Activated CD4-positive, alpha-beta memory T cell treated with anti-CD3 and anti-CD28 coated beads for 36 hours (primary cell): ENCODE measurements around the gene PIP5K1B. TPM values are rescaled to one million over a fixed set of nuclear protein-coding genes. Genes with fewer than 3 reads are reported as not detected.

Source experiments
- CTCF ChIA-PET: fragments of 350-600 bp; sonication (Branson Sonifier 250); formaldehyde crosslinking; loops from one replicate; lab custom pipeline; 2021; ENCODE audit warnings: antibody characterized with exemption, inconsistent platforms; lab: Charles Lee
- POLR2A ChIA-PET: fragments of 350-600 bp; sonication (Branson Sonifier 250); formaldehyde crosslinking; loops from one replicate; lab custom pipeline; 2021; ENCODE audit warnings: antibody characterized with exemption; lab: Charles Lee
- DNase-seq: peaks from one replicate; pipeline ENCODE4 v3.0.0-alpha.2; 2020
- H3K27ac Mint-ChIP-seq: one replicate; pipeline ENCODE4 v1.8.0; 2021; ENCODE audit warnings: mixed read lengths
- H3K27me3 Mint-ChIP-seq: one replicate; pipeline ENCODE4 v1.8.0; 2021; ENCODE audit warnings: mixed read lengths
- H3K36me3 Mint-ChIP-seq: one replicate; pipeline ENCODE4 v1.8.0; 2021; ENCODE audit warnings: mixed read lengths
- H3K4me1 Mint-ChIP-seq: one replicate; pipeline ENCODE4 v1.8.0; 2021; ENCODE audit warnings: low read depth, mixed read lengths
- H3K4me3 Mint-ChIP-seq: one replicate; pipeline ENCODE4 v1.8.0; 2021; ENCODE audit warnings: mild to moderate bottlenecking, mixed read lengths
- H3K9me3 Mint-ChIP-seq: one replicate; pipeline ENCODE4 v1.8.0; 2021; ENCODE audit warnings: mixed read lengths
- intact Hi-C: fragments of 100-400 bp; cut with micrococcal nuclease; formaldehyde crosslinking; loops from one replicate; pipeline ENCODE4 v1.15.1; 2023
- total RNA-seq, 2 experiments: library from RNA; stranded (reverse); gene quantifications; one replicate each; pipeline ENCODE4 v1.2.3, GENCODE V29; 2021

The PIP5K1B gene, protein sequence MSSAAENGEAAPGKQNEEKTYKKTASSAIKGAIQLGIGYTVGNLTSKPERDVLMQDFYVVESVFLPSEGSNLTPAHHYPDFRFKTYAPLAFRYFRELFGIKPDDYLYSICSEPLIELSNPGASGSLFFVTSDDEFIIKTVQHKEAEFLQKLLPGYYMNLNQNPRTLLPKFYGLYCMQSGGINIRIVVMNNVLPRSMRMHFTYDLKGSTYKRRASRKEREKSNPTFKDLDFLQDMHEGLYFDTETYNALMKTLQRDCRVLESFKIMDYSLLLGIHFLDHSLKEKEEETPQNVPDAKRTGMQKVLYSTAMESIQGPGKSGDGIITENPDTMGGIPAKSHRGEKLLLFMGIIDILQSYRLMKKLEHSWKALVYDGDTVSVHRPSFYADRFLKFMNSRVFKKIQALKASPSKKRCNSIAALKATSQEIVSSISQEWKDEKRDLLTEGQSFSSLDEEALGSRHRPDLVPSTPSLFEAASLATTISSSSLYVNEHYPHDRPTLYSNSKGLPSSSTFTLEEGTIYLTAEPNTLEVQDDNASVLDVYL
- 1 to 10 TPM; 1.1 to 1.6 TPM for total RNA-seq

DNA sequence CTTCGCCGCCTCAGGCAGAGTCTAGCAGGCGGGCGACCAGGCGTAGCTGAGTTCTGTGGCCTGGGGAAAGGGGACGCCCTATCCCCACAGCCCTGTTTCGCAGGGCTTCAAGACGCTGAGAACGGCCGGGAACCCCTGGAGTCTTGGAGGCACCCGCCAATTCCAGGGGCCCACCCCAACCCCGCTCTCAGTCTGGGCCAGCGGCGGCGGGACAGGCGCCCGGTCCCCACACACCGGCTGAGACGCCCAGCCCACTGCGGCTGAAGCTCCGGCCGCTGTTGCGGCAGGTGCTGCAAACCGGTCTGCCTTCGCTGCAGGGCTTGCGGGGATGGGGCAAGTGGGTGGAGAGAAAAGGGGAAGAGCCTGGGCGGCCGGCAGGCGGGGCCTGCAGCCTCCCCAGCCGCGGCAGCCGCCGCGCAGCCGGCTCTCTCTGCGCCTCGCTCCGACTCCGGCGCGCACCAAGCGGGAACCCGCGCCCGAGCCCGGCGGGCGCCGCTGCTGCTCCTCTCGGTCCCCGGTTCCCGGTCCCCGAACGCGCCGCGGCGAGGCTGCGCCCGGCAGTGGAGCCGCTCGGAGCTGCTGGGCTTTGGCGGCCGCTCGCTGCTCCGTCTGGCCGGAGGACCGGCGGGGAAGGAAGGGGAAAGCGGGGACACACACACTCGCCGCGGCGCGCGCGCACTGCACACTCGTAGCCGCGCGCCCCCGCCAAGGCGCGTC is at the start of gene PIP5K1B:
PIP5K1B (plus strand) TSS at position 427 of the 717 bp plus-strand sequence. CDS start 117,375 bp downstream, outside the sequence.
- no peaks in the 10 kb centered on the region for H3K9me3 Mint-ChIP-seq
- peaks cover 19% of the 10 kb centered on the region for H3K4me1 Mint-ChIP-seq
- intact Hi-C loops = loop anchor here (5.0 to 10.0 kb wide), 2 partner anchors 290 to 322 kb away; no protein-coding TSS in a partner anchor
- DNase-seq = peak; percentile 64
- H3K27me3 Mint-ChIP-seq = peaks cover 65% of the 10 kb centered on the region
- POLR2A ChIA-PET = no interaction called here
- no peak within 1 kb of the TSS for H3K27ac Mint-ChIP-seq
- no peaks in the 10 kb centered on the region for H3K36me3 Mint-ChIP-seq
- CTCF ChIA-PET = interaction anchor here (1.2 to 1.4 kb wide), 2 partner anchors 24 to 294 kb away, joined by 3 to 6 read pairs; no protein-coding TSS in a partner anchor
- peak within 1 kb of the TSS; percentile 77 for H3K4me3 Mint-ChIP-seq

DNA sequence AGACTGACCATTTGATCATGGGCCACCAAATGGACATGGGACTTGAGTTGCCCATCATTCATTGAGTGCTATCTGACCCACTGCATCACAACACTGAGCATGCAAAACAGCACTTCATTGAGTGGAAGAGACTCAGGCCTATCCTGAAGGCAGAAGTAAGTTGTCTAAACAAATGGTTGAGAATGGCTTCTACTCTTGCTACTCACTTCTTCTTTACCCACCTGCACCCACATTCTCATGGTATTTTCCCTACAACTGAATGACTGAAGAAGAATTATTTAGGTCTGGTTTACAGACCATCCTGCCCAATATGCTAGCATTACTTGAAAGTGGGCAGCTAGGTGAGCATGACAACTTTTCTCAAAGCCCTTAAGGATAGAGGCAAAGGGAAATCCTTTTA is 41.0 kb upstream of the PIP5K1B start:
- Mint-ChIP-seq H3K4me1 (no peaks in the 10 kb centered on the region), H3K9me3 (no peaks in the 10 kb centered on the region), H3K27ac (no peak overlapping the region), H3K36me3 (no peaks in the 10 kb centered on the region), H3K4me3 (no peak overlapping the region), H3K27me3 (peaks cover 8% of the 10 kb centered on the region)
- intact Hi-C loops = no loop called here
- DNase-seq = no peak
- POLR2A ChIA-PET = no interaction called here
- CTCF ChIA-PET = no interaction called here

DNA sequence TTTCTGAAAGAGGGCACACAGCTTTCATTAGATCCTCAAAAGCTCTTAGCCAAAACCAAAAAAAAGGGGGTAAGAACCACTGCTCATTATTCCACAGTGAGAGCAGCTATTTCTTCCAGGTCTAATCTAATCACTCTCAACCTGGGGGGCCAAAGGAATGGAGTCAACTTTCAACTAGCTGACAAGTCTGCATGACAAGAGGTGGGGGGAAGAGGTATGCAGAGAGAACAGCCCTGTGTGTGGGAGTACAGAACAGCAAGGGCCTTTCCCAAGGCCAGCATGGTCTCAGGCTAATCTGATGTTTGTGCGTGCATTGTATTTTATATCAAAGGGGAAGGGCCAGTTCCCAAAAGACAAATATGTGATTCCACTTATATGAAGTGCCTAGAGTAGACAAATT is 36.9 kb upstream of the PIP5K1B start:
- Mint-ChIP-seq H3K27me3 (no peaks in the 10 kb centered on the region), H3K4me3 (no peak overlapping the region), H3K36me3 (no peaks in the 10 kb centered on the region), H3K9me3 (no peaks in the 10 kb centered on the region), H3K27ac (no peak overlapping the region), H3K4me1 (no peaks in the 10 kb centered on the region)
- intact Hi-C loops = no loop called here
- ChIA-PET POLR2A (no interaction called here), CTCF (interaction anchor here (1.1 to 1.2 kb wide), 2 partner anchors 18 to 331 kb away, joined by 3 read pairs; no protein-coding TSS in a partner anchor)
- DNase-seq = no peak

DNA sequence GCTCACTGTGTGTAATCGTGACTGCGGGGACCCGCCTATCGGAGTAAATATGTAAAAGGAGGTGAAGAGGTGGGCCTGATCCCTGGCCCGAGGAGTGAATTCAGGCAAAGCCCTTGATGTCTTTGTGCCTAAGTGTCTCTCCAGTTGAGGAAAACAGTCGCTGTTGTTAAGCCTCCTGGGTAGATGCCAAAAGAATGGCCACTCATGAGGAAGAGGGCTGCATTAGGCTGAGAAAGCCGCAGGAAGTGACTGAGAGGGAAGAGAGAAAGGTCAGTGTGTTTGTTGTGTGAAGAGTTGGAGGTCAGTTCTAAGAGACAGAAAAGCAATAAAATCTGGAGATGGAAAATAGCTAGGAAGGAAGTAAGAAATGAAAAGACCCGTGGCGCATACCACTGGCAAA is 35.8 kb upstream of the PIP5K1B start:
- Mint-ChIP-seq H3K27me3 (no peaks in the 10 kb centered on the region), H3K27ac (no peak overlapping the region), H3K4me3 (no peak overlapping the region), H3K36me3 (no peaks in the 10 kb centered on the region), H3K4me1 (no peaks in the 10 kb centered on the region), H3K9me3 (no peaks in the 10 kb centered on the region)
- POLR2A ChIA-PET = no interaction called here
- intact Hi-C loops = no loop called here
- DNase-seq = no peak
- CTCF ChIA-PET = no interaction called here

DNA sequence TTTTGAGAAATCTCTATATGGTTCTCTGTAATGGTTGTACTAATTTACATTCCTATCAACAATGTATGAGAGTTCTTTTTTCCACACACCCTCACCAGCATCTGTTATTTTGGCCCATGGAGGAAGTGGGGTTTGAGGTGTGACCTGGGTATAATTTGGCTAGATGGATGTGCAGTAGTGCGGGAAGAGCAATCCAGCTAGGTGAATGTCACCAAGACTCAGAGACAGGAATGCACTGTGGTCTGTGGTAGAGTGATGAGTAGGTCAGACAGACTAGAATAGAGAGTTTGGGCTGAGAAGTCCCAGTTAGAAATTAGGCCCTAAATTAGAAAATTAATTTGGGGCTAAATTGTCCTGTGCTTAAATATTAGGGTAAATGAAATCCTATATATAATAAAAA is 32.8 kb upstream of the PIP5K1B start:
- H3K36me3 Mint-ChIP-seq = no peaks in the 10 kb centered on the region
- CTCF ChIA-PET = interaction anchor here (1.6 kb wide), 1 partner anchor 327 kb away, joined by 4 read pairs; no protein-coding TSS in a partner anchor
- H3K27ac Mint-ChIP-seq = no peak overlapping the region
- H3K27me3 Mint-ChIP-seq = peaks cover 9% of the 10 kb centered on the region
- POLR2A ChIA-PET = no interaction called here
- intact Hi-C loops = no loop called here
- no peaks in the 10 kb centered on the region for H3K9me3 Mint-ChIP-seq
- H3K4me1 Mint-ChIP-seq = no peaks in the 10 kb centered on the region
- H3K4me3 Mint-ChIP-seq = no peak overlapping the region
- DNase-seq = no peak

DNA sequence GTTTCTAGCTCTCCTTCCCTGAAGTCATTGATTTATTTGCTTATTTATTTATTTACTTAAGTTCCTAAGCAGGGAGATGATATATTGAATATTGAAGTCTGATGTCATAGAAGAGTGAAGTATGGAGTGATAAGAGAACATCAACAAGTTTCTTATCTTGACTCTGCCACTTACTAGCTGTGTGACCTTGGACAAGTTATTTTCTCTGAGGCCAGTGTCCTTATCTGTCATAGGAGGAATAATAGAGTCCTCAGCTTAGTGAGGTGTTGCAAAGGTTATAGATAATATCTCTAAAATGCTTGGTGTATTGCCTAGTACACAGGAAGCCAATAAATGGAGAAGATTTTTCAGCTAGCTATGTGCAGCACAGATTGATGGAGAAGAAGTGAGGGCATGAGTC is 32.4 kb upstream of the PIP5K1B start:
- Mint-ChIP-seq H3K36me3 (no peaks in the 10 kb centered on the region), H3K27ac (no peak overlapping the region), H3K4me3 (no peak overlapping the region), H3K9me3 (no peaks in the 10 kb centered on the region), H3K4me1 (no peaks in the 10 kb centered on the region), H3K27me3 (peaks cover 12% of the 10 kb centered on the region)
- intact Hi-C loops = no loop called here
- CTCF ChIA-PET = interaction anchor here (1.0 to 1.6 kb wide), 2 partner anchors 104 to 327 kb away, joined by 4 read pairs; no protein-coding TSS in a partner anchor
- DNase-seq = no peak
- POLR2A ChIA-PET = no interaction called here

DNA sequence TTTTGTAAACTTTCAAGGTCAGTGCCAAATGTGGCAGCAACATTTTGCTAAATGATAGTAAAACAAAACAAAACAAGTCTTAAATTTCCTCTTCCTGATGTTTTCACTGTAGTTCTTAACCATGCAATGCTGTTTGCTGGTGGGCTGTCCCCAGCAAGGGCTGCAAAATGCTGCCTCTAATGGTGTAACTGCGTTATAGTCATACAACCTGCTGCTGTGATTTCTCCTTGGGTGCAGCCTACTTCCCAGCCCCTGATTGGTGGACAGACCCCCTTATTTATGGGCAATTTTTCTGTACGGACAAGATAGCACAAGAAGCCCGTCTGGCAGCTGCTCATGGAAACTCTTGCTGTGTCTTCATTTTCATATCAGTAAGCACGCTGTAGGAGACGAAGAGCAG is 26.6 kb upstream of the PIP5K1B start:
- intact Hi-C loops = no loop called here
- no peak for DNase-seq
- Mint-ChIP-seq H3K9me3 (no peaks in the 10 kb centered on the region), H3K27ac (no peak overlapping the region), H3K36me3 (no peaks in the 10 kb centered on the region), H3K4me3 (no peak overlapping the region), H3K27me3 (peaks cover 18% of the 10 kb centered on the region), H3K4me1 (peaks cover under 1% of the 10 kb centered on the region)
- ChIA-PET POLR2A (no interaction called here), CTCF (no interaction called here)

DNA sequence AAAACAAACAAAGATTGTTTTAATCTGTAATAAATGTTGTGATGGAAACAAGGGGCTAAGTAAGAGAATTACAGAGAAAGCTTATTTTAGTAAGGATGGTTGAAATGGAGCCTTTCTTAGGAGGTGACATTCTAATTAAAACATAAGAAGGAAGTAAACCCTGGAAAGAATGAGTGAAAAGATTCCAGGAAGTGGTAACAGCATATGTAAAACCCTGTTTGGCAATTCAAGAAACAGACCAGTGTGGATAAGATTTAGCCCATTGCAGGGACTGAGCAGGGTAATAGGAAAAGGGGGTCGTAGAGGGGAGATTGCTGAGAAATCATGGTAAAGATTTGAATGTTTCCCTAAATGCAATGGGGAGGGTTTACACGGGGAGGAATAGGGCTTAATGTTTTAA is 21.6 kb upstream of the PIP5K1B start:
- Mint-ChIP-seq H3K4me1 (peaks cover 2% of the 10 kb centered on the region), H3K9me3 (no peaks in the 10 kb centered on the region), H3K36me3 (no peaks in the 10 kb centered on the region), H3K27me3 (peaks cover 20% of the 10 kb centered on the region), H3K27ac (no peak overlapping the region), H3K4me3 (no peak overlapping the region)
- intact Hi-C loops = no loop called here
- ChIA-PET CTCF (interaction anchor here (1.0 to 6.1 kb wide), 2 partner anchors 12 to 102 kb away, joined by 3 to 45 read pairs; no protein-coding TSS in a partner anchor), POLR2A (no interaction called here)
- no peak for DNase-seq

DNA sequence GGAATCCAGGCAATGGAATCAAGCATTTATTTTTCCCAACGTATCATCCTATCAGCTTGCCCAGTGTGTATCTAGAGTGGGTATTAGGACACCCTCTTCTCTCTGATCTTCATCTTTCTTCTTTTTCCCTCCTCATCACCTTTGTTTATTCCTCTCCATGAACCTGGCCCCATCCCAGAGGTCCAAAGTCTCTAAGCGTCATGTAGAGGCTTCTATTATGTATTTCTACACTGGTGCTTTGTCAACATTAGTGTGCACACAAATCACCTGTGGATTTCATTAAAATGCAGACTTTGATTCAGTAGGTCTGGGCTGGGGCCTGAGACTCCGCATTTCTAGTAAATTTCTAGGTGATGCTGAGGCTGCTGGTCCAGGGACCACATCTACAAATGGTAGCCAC is 19.8 kb upstream of the PIP5K1B start:
- POLR2A ChIA-PET = no interaction called here
- no peak for DNase-seq
- CTCF ChIA-PET = interaction anchor here (1.0 to 6.1 kb wide), 2 partner anchors 104 to 314 kb away, joined by 4 to 45 read pairs; no protein-coding TSS in a partner anchor
- intact Hi-C loops = loop anchor here (1.0 kb wide), 1 partner anchor 101 kb away; no protein-coding TSS in a partner anchor
- peaks cover 2% of the 10 kb centered on the region for H3K4me1 Mint-ChIP-seq
- H3K27ac Mint-ChIP-seq = no peak overlapping the region
- H3K4me3 Mint-ChIP-seq = no peak overlapping the region
- peaks cover 26% of the 10 kb centered on the region for H3K27me3 Mint-ChIP-seq
- no peaks in the 10 kb centered on the region for H3K9me3 Mint-ChIP-seq
- H3K36me3 Mint-ChIP-seq = no peaks in the 10 kb centered on the region

DNA sequence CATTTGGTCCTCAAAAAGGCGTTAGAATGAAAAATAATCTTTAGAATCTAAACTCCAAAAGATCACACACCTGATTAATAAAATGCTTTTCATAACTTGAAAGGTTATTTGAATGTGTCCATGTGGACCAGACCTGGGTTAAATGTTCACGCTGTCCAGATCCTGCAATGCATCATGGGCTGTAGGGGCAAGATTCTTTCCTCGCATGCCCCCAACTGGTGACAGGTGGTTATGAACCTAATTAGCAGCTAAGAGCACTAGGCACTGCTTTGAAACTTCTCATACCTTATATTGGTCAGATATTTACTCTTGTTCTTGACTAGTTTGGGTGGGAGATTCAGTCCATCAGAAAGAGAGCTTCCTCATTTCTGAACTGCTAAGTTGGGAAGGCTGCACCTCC is 19.3 kb upstream of the PIP5K1B start:
- ChIA-PET POLR2A (no interaction called here), CTCF (interaction anchor here (0.6 to 6.1 kb wide), 8 partner anchors 18 to 314 kb away, joined by 3 to 45 read pairs (median 4); no protein-coding TSS in a partner anchor)
- Mint-ChIP-seq H3K36me3 (no peaks in the 10 kb centered on the region), H3K4me3 (no peak overlapping the region), H3K4me1 (peaks cover 2% of the 10 kb centered on the region), H3K27ac (no peak overlapping the region), H3K9me3 (no peaks in the 10 kb centered on the region), H3K27me3 (peaks cover 26% of the 10 kb centered on the region)
- intact Hi-C loops = loop anchor here (1.0 kb wide), 1 partner anchor 101 kb away; no protein-coding TSS in a partner anchor
- peak; percentile 42 for DNase-seq

DNA sequence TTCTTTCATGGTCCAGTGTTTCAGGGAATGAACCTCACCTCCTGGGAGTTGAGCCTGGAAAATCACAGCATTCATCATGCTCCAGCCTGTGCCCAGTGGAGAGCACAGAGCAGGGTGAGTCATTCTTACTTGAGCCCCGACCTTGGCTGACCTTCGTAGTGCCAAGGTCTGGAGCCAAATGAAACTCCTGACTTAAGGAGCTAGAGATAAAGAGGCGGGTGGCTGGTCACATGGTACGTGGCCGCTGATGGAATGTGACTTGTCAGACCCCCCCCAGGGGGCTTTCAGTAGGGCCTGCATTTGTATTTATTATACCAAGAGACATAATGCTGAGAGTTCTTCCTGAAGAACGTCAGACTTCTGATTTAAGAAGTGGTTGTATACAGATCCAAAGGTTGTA is 15.0 kb upstream of the PIP5K1B start:
- peaks cover 22% of the 10 kb centered on the region for H3K27me3 Mint-ChIP-seq
- H3K36me3 Mint-ChIP-seq = no peaks in the 10 kb centered on the region
- no peak for DNase-seq
- intact Hi-C loops = no loop called here
- no peaks in the 10 kb centered on the region for H3K4me1 Mint-ChIP-seq
- no peak overlapping the region for H3K27ac Mint-ChIP-seq
- H3K4me3 Mint-ChIP-seq = no peak overlapping the region
- POLR2A ChIA-PET = no interaction called here
- H3K9me3 Mint-ChIP-seq = no peaks in the 10 kb centered on the region
- CTCF ChIA-PET = no interaction called here

DNA sequence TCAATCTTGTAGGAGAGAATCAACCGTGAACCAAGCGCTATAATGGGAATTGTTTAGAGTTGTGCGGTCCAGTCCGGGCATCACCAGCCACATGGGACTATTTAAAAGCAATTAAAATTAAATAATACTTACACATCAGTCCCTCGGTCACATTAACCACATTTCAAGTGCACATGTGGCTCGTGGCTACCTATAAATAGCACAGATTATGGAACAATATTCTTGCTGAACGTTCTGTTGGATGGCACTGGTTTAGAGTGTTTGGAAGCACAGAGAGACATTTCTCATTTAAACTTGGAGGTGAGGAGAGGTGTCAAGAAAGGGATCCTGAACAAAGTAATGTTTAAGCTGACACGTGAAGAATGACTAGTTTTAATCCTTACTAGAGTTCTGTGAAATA is 12.5 kb upstream of the PIP5K1B start:
- H3K4me3 Mint-ChIP-seq = no peak overlapping the region
- no peaks in the 10 kb centered on the region for H3K4me1 Mint-ChIP-seq
- intact Hi-C loops = no loop called here
- H3K36me3 Mint-ChIP-seq = peaks cover 1% of the 10 kb centered on the region
- no peak for DNase-seq
- CTCF ChIA-PET = no interaction called here
- no peaks in the 10 kb centered on the region for H3K9me3 Mint-ChIP-seq
- H3K27me3 Mint-ChIP-seq = peaks cover 25% of the 10 kb centered on the region
- H3K27ac Mint-ChIP-seq = no peak overlapping the region
- POLR2A ChIA-PET = no interaction called here
